ENCODE measurements around the gene TBRG4.

TBRG4 gene

DNA sequence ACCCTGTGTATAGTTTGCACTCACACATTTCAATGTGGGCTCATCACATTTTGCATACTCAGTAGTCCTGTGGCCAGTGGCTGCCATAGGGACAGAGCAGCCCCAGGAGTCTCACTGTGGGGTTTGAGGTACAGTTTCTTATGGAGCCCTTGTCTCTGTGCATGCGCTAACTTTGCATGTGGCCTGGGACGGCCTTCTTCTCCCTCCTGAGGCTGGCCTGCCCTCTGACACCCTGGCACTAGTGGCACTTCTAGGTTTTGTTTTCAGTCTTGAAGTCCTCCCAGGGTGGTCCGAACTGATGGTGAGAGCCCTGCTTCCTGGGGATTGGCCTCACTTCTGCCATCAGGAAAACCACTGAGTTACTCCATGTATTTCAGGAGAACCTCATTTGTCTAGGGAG is 43.9 kb downstream of the TBRG4 start:
- H3K9me2 ChIP-seq (replicated peaks; ENCODE audit: low read depth, low read length) = no peaks in the 10 kb centered on the region
- H3F3A ChIP-seq (ENCODE audit: low read depth) = no peaks in the 10 kb centered on the region
- no peaks in the 10 kb centered on the region for H3K9me3 ChIP-seq (ENCODE audit: insufficient read depth, low read depth, low read length)
- no peak overlapping the region for H3K4me3 ChIP-seq (ENCODE audit: low read length, poor library complexity, severe bottlenecking)
- no peak overlapping the region for H3K9ac ChIP-seq (ENCODE audit: low read depth, low read length, poor library complexity, severe bottlenecking)
- H3K4me1 ChIP-seq (ENCODE audit: insufficient read depth, low read length, poor library complexity, severe bottlenecking) = no peaks in the 10 kb centered on the region
- peaks cover 53% of the 10 kb centered on the region for H4K20me1 ChIP-seq (ENCODE audit: insufficient read depth, low read length, poor library complexity, severe bottlenecking)
- H3K36me3 ChIP-seq (ENCODE audit: insufficient read depth, low read length) = peaks cover 91% of the 10 kb centered on the region
- H3K27me3 ChIP-seq (ENCODE audit: insufficient read depth, low read length, poor library complexity, severe bottlenecking) = no peaks in the 10 kb centered on the region
- peaks cover 68% of the 10 kb centered on the region for H3K79me2 ChIP-seq (ENCODE audit: insufficient read depth, low read length)
- TF ChIP-seq EZH2phosphoT487 (IDR thresholded peaks at IDR 0.05; ENCODE audit: borderline replicate concordance) = no peak
- TF ChIP-seq, protein P1, sequence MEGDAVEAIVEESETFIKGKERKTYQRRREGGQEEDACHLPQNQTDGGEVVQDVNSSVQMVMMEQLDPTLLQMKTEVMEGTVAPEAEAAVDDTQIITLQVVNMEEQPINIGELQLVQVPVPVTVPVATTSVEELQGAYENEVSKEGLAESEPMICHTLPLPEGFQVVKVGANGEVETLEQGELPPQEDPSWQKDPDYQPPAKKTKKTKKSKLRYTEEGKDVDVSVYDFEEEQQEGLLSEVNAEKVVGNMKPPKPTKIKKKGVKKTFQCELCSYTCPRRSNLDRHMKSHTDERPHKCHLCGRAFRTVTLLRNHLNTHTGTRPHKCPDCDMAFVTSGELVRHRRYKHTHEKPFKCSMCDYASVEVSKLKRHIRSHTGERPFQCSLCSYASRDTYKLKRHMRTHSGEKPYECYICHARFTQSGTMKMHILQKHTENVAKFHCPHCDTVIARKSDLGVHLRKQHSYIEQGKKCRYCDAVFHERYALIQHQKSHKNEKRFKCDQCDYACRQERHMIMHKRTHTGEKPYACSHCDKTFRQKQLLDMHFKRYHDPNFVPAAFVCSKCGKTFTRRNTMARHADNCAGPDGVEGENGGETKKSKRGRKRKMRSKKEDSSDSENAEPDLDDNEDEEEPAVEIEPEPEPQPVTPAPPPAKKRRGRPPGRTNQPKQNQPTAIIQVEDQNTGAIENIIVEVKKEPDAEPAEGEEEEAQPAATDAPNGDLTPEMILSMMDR (conservative IDR thresholded peaks at IDR 0.05; ENCODE audit: low read length) = no peak
- no peak overlapping the region for H2AFZ ChIP-seq (ENCODE audit: low read length)
- no peak overlapping the region for H3K4me2 ChIP-seq (ENCODE audit: low read depth, low read length, poor library complexity, severe bottlenecking)

- Histone ChIP-seq H3K4me2 (ENCODE audit: low read depth, low read length, poor library complexity, severe bottlenecking) (no peak overlapping the region), H3K79me2 (ENCODE audit: insufficient read depth, low read length) (peaks cover 79% of the 10 kb centered on the region), H3K9me3 (ENCODE audit: insufficient read depth, low read depth, low read length) (no peaks in the 10 kb centered on the region), H4K20me1 (ENCODE audit: insufficient read depth, low read length, poor library complexity, severe bottlenecking) (peaks cover 61% of the 10 kb centered on the region), H3K27me3 (ENCODE audit: insufficient read depth, low read length, poor library complexity, severe bottlenecking) (no peaks in the 10 kb centered on the region), H3F3A (ENCODE audit: low read depth) (no peaks in the 10 kb centered on the region), H3K4me1 (ENCODE audit: insufficient read depth, low read length, poor library complexity, severe bottlenecking) (no peaks in the 10 kb centered on the region), H3K36me3 (ENCODE audit: insufficient read depth, low read length) (peaks cover 90% of the 10 kb centered on the region), H3K4me3 (ENCODE audit: low read length, poor library complexity, severe bottlenecking) (no peak overlapping the region), H3K9ac (ENCODE audit: low read depth, low read length, poor library complexity, severe bottlenecking) (no peak overlapping the region), H2AFZ (ENCODE audit: low read length) (no peak overlapping the region), H3K9me2 (replicated peaks; ENCODE audit: low read depth, low read length) (no peaks in the 10 kb centered on the region)
- no peak for TF ChIP-seq EZH2phosphoT487 (IDR thresholded peaks at IDR 0.05; ENCODE audit: borderline replicate concordance)
- TF ChIP-seq, protein P1 (conservative IDR thresholded peaks at IDR 0.05; ENCODE audit: low read length) = no peak
These were observed 45.1 kb downstream of the TBRG4 start for GRCh38 chr7:45066409-45066808.

DNA sequence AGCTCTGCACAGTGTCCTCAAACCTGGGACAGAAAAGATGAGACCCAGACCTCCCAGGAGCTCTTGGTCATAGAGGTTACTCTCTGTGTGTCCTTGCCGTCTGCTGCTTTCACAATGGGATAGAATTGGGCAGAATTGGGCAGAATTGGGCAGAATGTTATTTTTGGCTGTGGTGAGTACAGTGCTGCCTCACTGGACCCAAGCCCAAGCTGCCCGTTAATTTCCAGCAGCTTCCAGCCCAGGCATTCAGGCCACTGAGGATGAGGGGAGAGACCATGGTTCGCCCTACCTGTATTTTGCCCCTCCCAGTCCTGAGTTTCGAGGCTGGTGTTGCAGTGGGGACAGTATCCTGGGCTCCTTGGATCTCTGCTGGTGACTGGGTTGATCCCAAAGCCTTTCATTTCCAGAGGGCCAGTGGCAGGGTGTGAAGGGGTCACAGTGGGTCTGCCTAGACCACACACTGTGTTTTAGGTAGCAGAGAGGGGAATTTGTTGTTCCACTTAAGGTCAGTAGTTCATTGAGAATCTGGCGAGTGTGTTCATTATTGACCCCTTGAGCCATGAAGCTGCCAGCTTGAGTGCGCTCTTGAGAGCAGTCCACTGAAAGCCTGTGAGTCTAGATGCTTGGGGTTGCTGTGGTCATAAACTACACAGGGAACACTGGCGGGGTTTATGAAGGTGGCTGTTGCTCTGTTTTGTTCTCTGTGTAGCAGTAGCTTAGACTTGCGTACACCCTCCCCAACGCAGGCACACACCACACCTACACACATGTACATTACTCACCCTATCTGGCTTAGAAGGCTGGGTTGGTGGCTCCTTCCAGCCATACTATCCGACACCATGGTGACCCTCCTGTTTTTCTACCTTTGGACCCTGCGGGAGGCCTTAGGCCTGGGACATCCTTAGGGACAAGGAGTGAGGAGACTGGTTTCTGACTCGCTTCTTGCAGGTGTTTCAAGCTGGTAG is 46.2 kb downstream of the TBRG4 start:
- no peak overlapping the region for H3K4me3 ChIP-seq (ENCODE audit: low read length, poor library complexity, severe bottlenecking)
- no peaks in the 10 kb centered on the region for H3K9me2 ChIP-seq (replicated peaks; ENCODE audit: low read depth, low read length)
- no peak overlapping the region for H3K4me2 ChIP-seq (ENCODE audit: low read depth, low read length, poor library complexity, severe bottlenecking)
- peaks cover 71% of the 10 kb centered on the region for H4K20me1 ChIP-seq (ENCODE audit: insufficient read depth, low read length, poor library complexity, severe bottlenecking)
- no peak overlapping the region for H3K9ac ChIP-seq (ENCODE audit: low read depth, low read length, poor library complexity, severe bottlenecking)
- no peaks in the 10 kb centered on the region for H3F3A ChIP-seq (ENCODE audit: low read depth)
- no peaks in the 10 kb centered on the region for H3K27me3 ChIP-seq (ENCODE audit: insufficient read depth, low read length, poor library complexity, severe bottlenecking)
- no peaks in the 10 kb centered on the region for H3K9me3 ChIP-seq (ENCODE audit: insufficient read depth, low read depth, low read length)
- no peaks in the 10 kb centered on the region for H3K4me1 ChIP-seq (ENCODE audit: insufficient read depth, low read length, poor library complexity, severe bottlenecking)
- TF ChIP-seq, protein P1 (conservative IDR thresholded peaks at IDR 0.05; ENCODE audit: low read length) = no peak
- no peak for TF ChIP-seq EZH2phosphoT487 (IDR thresholded peaks at IDR 0.05; ENCODE audit: borderline replicate concordance)
- peaks cover 90% of the 10 kb centered on the region for H3K79me2 ChIP-seq (ENCODE audit: insufficient read depth, low read length)
- H3K36me3 ChIP-seq (ENCODE audit: insufficient read depth, low read length) = peaks cover 89% of the 10 kb centered on the region
- no peak overlapping the region for H2AFZ ChIP-seq (ENCODE audit: low read length)

Measured in Loucy (cell line).